Measurements from ENCODE around the gene NUTF2. TPM values are rescaled to one million over a fixed set of nuclear protein-coding genes. Genes with fewer than 3 reads are reported as not detected.

Gene NUTF2
- total and polyA plus RNA-seq, 10 of the 15 experiments (the other 5 are each of a cell fraction or from before 2014, with no cell fraction given), result 116 to 342 (median 202) TPM

DNA sequence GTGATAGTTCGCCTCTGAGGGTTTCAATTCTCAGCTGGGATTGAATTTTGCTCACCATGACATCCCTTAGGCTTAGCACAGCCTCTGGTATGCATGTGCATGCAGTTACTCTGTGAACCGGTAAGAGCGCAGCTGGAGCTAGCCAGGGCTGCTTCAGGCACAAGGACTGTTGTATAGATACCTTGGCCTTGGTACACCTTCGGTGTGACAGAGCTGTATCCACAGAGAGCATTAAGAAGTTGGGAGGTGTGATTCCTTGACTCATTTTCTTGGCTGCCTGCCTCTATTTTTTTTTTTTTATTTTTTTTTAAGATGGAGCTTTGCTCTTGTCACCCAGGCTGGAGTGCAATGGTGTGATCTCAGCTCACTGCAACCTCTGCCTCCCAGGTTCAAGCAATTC lies 2.2 kb upstream of the NUTF2 start:
- Histone ChIP-seq H3K9me3 (replicated peaks; ENCODE audit: control insufficient read depth, insufficient read depth, low read length) (no peaks in the 10 kb centered on the region), H3K4me1 (ENCODE audit: control insufficient read depth, insufficient read depth, low read length) (peaks cover 29% of the 10 kb centered on the region), H3K4me3 (peak overlapping the region; percentile 96; the same call in 1 of the 2 replicates), H3K27ac (ENCODE audit: control insufficient read depth, insufficient read depth) (no peak overlapping the region), H3K27me3 (replicated peaks in 1 of 2; ENCODE audit: control insufficient read depth in 2 of 2, insufficient read depth in 2 of 2, low read length in 1 of 2) (no peaks in the 10 kb centered on the region), H3K79me2 (ENCODE audit: control insufficient read depth, insufficient read depth, low read length) (peaks cover 54% of the 10 kb centered on the region), H3K36me3 (ENCODE audit: control insufficient read depth in 2 of 2, insufficient read depth in 2 of 2, low read length in 1 of 2) (peaks cover 0 to 4% of the 10 kb centered on the region in 2 experiments; a peak in 2 of 4 replicates), H3K4me2 (ENCODE audit: control insufficient read depth, insufficient read depth) (peak overlapping the region; percentile 93), H2AFZ (ENCODE audit: control insufficient read depth, low read depth, low read length) (no peak overlapping the region), H3K9ac (ENCODE audit: control insufficient read depth, insufficient read depth, low read length) (peak overlapping the region; percentile 32), H4K20me1 (ENCODE audit: control insufficient read depth, insufficient read depth) (no peaks in the 10 kb centered on the region)
- no peak for FAIRE-seq
- no TSS peak for BruUV-seq (replicated peaks)
- intact Hi-C loops (cut with micrococcal nuclease; ENCODE audit: unreplicated experiment) (no loop called here), in situ Hi-C loops (cut with MboI) (no loop called here)
- ChIA-PET RAD21 (ENCODE audit: unreplicated experiment) (interaction anchor here (0.6 to 1.6 kb wide), 9 partner anchors 11 to 125 kb away, joined by 3 to 6 read pairs (median 3); partner anchors contain the start of genes EDC4 and GFOD2), CTCF (interaction anchor here (0.5 to 2.8 kb wide), 14 partner anchors 9 to 324 kb away, joined by 3 to 24 read pairs (median 4); partner anchors contain the start of gene EDC4), SMC1A (ENCODE audit: uncharacterized antibody, unreplicated experiment) (interaction anchor here (0.6 to 1.9 kb wide), 8 partner anchors 8 to 331 kb away, joined by 3 to 5 read pairs (median 3); partner anchors contain the start of genes ACD, EDC4 and PSMB10), POLR2A (interaction anchor here (0.6 to 3.3 kb wide), 10 partner anchors 11 to 626 kb away, joined by 3 to 29 read pairs (median 4); partner anchors contain the start of genes GFOD2, PSMB10, RANBP10 and TSNAXIP1)
- 98% methylated on average over 4 of the region's 4 CpGs for WGBS (ENCODE audit: insufficient coverage, insufficient replicate concordance, low lambda C conversion rate, missing lambda C conversion rate)
- DNase-seq (ENCODE audit: low read depth, low spot score), result no peak
- no peak for ATAC-seq
- TF ChIP-seq FOXK2 (IDR thresholded peaks at IDR 0.05), result no peak
- TF ChIP-seq ESRRA (IDR thresholded peaks at IDR 0.05; ENCODE audit: low read length), result no peak
- no peak for TF ChIP-seq ATF7 (IDR thresholded peaks at IDR 0.05; ENCODE audit: low read depth)
- TF ChIP-seq, protein P1, sequence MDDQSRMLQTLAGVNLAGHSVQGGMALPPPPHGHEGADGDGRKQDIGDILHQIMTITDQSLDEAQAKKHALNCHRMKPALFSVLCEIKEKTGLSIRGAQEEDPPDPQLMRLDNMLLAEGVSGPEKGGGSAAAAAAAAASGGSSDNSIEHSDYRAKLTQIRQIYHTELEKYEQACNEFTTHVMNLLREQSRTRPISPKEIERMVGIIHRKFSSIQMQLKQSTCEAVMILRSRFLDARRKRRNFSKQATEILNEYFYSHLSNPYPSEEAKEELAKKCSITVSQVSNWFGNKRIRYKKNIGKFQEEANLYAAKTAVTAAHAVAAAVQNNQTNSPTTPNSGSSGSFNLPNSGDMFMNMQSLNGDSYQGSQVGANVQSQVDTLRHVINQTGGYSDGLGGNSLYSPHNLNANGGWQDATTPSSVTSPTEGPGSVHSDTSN (IDR thresholded peaks at IDR 0.05; ENCODE audit: insufficient replicate concordance, low read depth, low read length), result no peak
- no peak for TF ChIP-seq POLR2AphosphoS2 (IDR thresholded peaks at IDR 0.05; ENCODE audit: low read depth, low read length)
- no peak for TF ChIP-seq SRF (IDR thresholded peaks at IDR 0.05; ENCODE audit: low read depth in 2 of 2, low read length in 2 of 2)
- TF ChIP-seq NR2C2 (IDR thresholded peaks at IDR 0.05; ENCODE audit: borderline replicate concordance, control insufficient read depth, insufficient read length, low read depth), result no peak
- TF ChIP-seq SIN3A (IDR thresholded peaks at IDR 0.05; ENCODE audit: low read depth, low read length), result no peak
- no peak for TF ChIP-seq TCF12 (IDR thresholded peaks at IDR 0.05; ENCODE audit: low read depth, low read length)
- TF ChIP-seq, protein P2, sequence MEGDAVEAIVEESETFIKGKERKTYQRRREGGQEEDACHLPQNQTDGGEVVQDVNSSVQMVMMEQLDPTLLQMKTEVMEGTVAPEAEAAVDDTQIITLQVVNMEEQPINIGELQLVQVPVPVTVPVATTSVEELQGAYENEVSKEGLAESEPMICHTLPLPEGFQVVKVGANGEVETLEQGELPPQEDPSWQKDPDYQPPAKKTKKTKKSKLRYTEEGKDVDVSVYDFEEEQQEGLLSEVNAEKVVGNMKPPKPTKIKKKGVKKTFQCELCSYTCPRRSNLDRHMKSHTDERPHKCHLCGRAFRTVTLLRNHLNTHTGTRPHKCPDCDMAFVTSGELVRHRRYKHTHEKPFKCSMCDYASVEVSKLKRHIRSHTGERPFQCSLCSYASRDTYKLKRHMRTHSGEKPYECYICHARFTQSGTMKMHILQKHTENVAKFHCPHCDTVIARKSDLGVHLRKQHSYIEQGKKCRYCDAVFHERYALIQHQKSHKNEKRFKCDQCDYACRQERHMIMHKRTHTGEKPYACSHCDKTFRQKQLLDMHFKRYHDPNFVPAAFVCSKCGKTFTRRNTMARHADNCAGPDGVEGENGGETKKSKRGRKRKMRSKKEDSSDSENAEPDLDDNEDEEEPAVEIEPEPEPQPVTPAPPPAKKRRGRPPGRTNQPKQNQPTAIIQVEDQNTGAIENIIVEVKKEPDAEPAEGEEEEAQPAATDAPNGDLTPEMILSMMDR (IDR thresholded peaks at IDR 0.05 in 2 of 3, conservative IDR thresholded peaks at IDR 0.05 in 1 of 3; ENCODE audit: control insufficient read depth in 2 of 3, extremely low read depth in 1 of 3, insufficient read depth in 1 of 3, low read depth in 3 of 3, low read length in 3 of 3), result no peak
- TF ChIP-seq JUND (IDR thresholded peaks at IDR 0.05; ENCODE audit: low read depth, low read length), result no peak
- TF ChIP-seq, protein P3, sequence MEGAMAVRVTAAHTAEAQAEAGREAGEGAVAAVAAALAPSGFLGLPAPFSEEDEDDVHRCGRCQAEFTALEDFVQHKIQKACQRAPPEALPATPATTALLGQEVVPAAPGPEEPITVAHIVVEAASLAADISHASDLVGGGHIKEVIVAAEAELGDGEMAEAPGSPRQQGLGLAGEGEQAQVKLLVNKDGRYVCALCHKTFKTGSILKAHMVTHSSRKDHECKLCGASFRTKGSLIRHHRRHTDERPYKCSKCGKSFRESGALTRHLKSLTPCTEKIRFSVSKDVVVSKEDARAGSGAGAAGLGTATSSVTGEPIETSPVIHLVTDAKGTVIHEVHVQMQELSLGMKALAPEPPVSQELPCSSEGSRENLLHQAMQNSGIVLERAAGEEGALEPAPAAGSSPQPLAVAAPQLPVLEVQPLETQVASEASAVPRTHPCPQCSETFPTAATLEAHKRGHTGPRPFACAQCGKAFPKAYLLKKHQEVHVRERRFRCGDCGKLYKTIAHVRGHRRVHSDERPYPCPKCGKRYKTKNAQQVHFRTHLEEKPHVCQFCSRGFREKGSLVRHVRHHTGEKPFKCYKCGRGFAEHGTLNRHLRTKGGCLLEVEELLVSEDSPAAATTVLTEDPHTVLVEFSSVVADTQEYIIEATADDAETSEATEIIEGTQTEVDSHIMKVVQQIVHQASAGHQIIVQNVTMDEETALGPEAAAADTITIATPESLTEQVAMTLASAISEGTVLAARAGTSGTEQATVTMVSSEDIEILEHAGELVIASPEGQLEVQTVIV (IDR thresholded peaks at IDR 0.05; ENCODE audit: borderline replicate concordance, partially characterized antibody), result no peak
- TF ChIP-seq EZH2 (IDR thresholded peaks at IDR 0.05; ENCODE audit: borderline replicate concordance, control insufficient read depth, low read depth, low read length), result no peak
- no peak for TF ChIP-seq CEBPB (IDR thresholded peaks at IDR 0.05; ENCODE audit: borderline replicate concordance in 1 of 2, low read depth in 2 of 2, low read length in 2 of 2)
- TF ChIP-seq FOS (IDR thresholded peaks at IDR 0.05; ENCODE audit: borderline replicate concordance, extremely low read depth, insufficient read length), result no peak
- no peak for TF ChIP-seq MEF2A (IDR thresholded peaks at IDR 0.05; ENCODE audit: insufficient read depth, low read depth, low read length)
- TF ChIP-seq ZNF207 (IDR thresholded peaks at IDR 0.05; ENCODE audit: borderline replicate concordance), result no peak

Measured in GM12878 (cell line).